Thyroid gland (tissue), 4 donors: ENCODE measurements around the gene RNF212B. TPM values are rescaled to one million over a fixed set of nuclear protein-coding genes. Genes with fewer than 3 reads are reported as not detected.

ENCODE experiments used
- DNase-seq, 2 donors: peaks; one replicate each; pipeline ENCODE4 v3.0.0-alpha.2; 2019
- H3K27ac ChIP-seq, 3 donors: fragments of 200-600 bp; sonication (generic); 1 replicate in 2 of 3; 2 replicates in 1 of 3; pipeline ENCODE4 v1.5.1; 2016 to 2019; ENCODE audit warnings: mild to moderate bottlenecking in 1 of 3, moderate library complexity in 1 of 3
- H3K27me3 ChIP-seq: fragments of 200-600 bp; sonication (generic); one replicate; pipeline ENCODE4 v1.5.1; 2019
- H3K36me3 ChIP-seq, 2 donors: fragments of 200-600 bp; sonication (generic); one replicate each; pipeline ENCODE4 v1.5.1; 2016 to 2019
- H3K4me1 ChIP-seq, 2 donors: fragments of 200-600 bp; sonication (generic); one replicate each; pipeline ENCODE4 v1.5.1; 2017 to 2019
- H3K4me3 ChIP-seq, 3 donors: fragments of 200-600 bp; sonication (generic); replicated peaks in 1 of 3; 1 replicate in 2 of 3; 2 replicates in 1 of 3; pipeline ENCODE4 v1.5.1; 2016; ENCODE audit warnings: mild to moderate bottlenecking in 1 of 3
- H3K9me3 ChIP-seq: fragments of 200-600 bp; sonication (generic); one replicate; pipeline ENCODE4 v1.5.1; 2017
- CTCF ChIP-seq, 6 experiments: fragments of 200-600 bp in 3 of 6; fragments of 450-650 bp in 3 of 6; sonication (generic) in 3 of 6; IDR thresholded peaks; one replicate each; pipeline ENCODE4 v1.5.1; 2016 to 2019; ENCODE audit warnings: antibody characterized with exemption in 6 of 6, mild to moderate bottlenecking in 2 of 6, inconsistent platforms in 1 of 6, moderate library complexity in 1 of 6
- POLR2A ChIP-seq, 2 donors: fragments of 450-650 bp; IDR thresholded peaks; one replicate each; pipeline ENCODE4 v1.6.1; 2017; ENCODE audit warnings: antibody characterized with exemption in 2 of 2, mild to moderate bottlenecking in 2 of 2, moderate library complexity in 1 of 2
- WGBS, 2 donors: methylation state at CpG; one replicate each; pipeline ENCODE4 v1.1.5; 2017; 5-methylcytosine and 5-hydroxymethylcytosine counted together
- intact Hi-C: fragments of 100-400 bp; cut with DNase I; formaldehyde crosslinking; loops from one replicate; pipeline ENCODE4 v1.15.1; 2023
- total RNA-seq, 4 donors: library from RNA; depleted of rRNA; stranded (reverse); fragments of >200 nt; gene quantifications; one replicate each; pipeline ENCODE4 v1.2.3, GENCODE V29; 2016

The RNF212B gene
- total RNA-seq, 4 donors from 2014 or later = 0.40 TPM; not detected in 3

- Histone ChIP-seq H3K4me3 (no peak overlapping the region), H3K4me1 (peaks cover 14 to 25% of the 10 kb centered on the region in 2 donors), H3K9me3 (no peaks in the 10 kb centered on the region), H3K27ac (peak overlapping the region in 1 of 3 donors; percentile 2), H3K27me3 (no peaks in the 10 kb centered on the region), H3K36me3 (peaks cover 0 to 5% of the 10 kb centered on the region in 2 donors)
- DNase-seq = no peak
- 91 to 95% methylated on average over 7 of the region's 7 CpGs for WGBS, 2 donors
- TF ChIP-seq CTCF (IDR thresholded peaks at IDR 0.05) = no peak
- no peak for TF ChIP-seq POLR2A (IDR thresholded peaks at IDR 0.05)
- intact Hi-C loops = loop anchor here (10.0 kb wide), 1 partner anchor 173 kb away; no protein-coding TSS in a partner anchor
Measured at GRCh38 chr14:23297611-23298277, 60.0 kb downstream of the RNF212B start.

GRCh38 chr14:23299211-23299957 is 61.6 kb downstream of the RNF212B start:
- TF ChIP-seq POLR2A (IDR thresholded peaks at IDR 0.05) = no peak
- peak in 3 of 6 experiments; percentile 19 to 51 (median 26) for TF ChIP-seq CTCF (IDR thresholded peaks at IDR 0.05)
- Histone ChIP-seq H3K9me3 (no peaks in the 10 kb centered on the region), H3K27me3 (no peaks in the 10 kb centered on the region), H3K27ac (peak overlapping the region in 2 of 3 donors; percentile 1 to 22), H3K4me1 (peaks cover 14 to 31% of the 10 kb centered on the region in 2 donors), H3K36me3 (peaks cover 0 to 5% of the 10 kb centered on the region in 2 donors), H3K4me3 (no peak overlapping the region)
- DNase-seq = peak; percentile 17 to 33
- intact Hi-C loops = loop anchor here (10.0 kb wide), 1 partner anchor 175 kb away; no protein-coding TSS in a partner anchor
- WGBS, 2 donors = 91% methylated on average over 2 of the region's 2 CpGs

- intact Hi-C loops = loop anchor here (10.0 kb wide), 1 partner anchor 175 kb away; no protein-coding TSS in a partner anchor
- 76 to 84% methylated on average over 10 of the region's 10 CpGs for WGBS, 2 donors
- Histone ChIP-seq H3K27me3 (no peaks in the 10 kb centered on the region), H3K36me3 (peaks cover 0 to 5% of the 10 kb centered on the region in 2 donors), H3K9me3 (no peaks in the 10 kb centered on the region), H3K27ac (peak overlapping the region; percentile 98 to 100 (median 100)), H3K4me1 (peaks cover 9 to 24% of the 10 kb centered on the region in 2 donors), H3K4me3 (peak overlapping the region; percentile 25 to 87 (median 50))
- DNase-seq = no peak
- no peak for TF ChIP-seq CTCF (IDR thresholded peaks at IDR 0.05)
- TF ChIP-seq POLR2A (IDR thresholded peaks at IDR 0.05) = no peak
Measured at GRCh38 chr14:23299986-23300686, 62.4 kb downstream of the RNF212B start.

DNA sequence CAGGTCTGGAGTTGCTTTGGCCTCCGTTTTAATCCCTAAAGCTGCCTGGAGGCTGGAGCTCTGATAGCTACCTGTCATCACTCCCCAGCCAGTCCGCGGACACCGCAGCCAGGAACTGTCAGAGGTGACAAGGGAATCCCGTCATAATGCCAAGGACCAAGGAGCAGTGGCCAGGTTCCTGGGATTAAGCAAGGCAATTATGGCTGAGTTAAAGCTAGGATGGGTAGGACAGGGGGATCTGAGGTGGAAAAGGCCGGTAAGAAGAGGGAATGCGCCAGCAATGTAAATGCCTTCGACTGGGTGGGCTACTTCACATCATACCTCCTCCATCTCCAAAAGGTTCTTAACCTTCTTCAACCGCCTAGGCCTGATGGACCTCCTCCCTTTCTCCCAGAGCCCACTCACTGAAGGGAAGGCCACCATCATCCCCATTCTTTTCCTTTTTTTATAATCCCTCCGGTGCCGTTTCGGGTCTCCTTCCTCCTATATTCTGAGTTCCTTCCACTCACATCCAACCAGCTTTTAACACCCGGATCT is 63.0 kb downstream of the RNF212B start:
- peak overlapping the region; percentile 25 to 87 (median 50) for H3K4me3 ChIP-seq
- H3K27me3 ChIP-seq = no peaks in the 10 kb centered on the region
- TF ChIP-seq POLR2A (IDR thresholded peaks at IDR 0.05) = no peak
- no peak for TF ChIP-seq CTCF (IDR thresholded peaks at IDR 0.05)
- intact Hi-C loops = no loop called here
- H3K4me1 ChIP-seq = peaks cover 9 to 26% of the 10 kb centered on the region in 2 donors
- H3K9me3 ChIP-seq = no peaks in the 10 kb centered on the region
- 3 to 4% methylated on average over 13 of the region's 13 CpGs for WGBS, 2 donors
- H3K27ac ChIP-seq = peak overlapping the region; percentile 98 to 100 (median 100)
- peak; percentile 33 to 46 for DNase-seq
- peaks cover 0 to 5% of the 10 kb centered on the region in 2 donors for H3K36me3 ChIP-seq
